HepG2 (cell line): ENCODE results near the gene KIN. TPM values are rescaled to one million over a fixed set of nuclear protein-coding genes. Genes with fewer than 3 reads are reported as not detected.

Source experiments
- FOXJ3 ChIP-seq: sonication (generic); formaldehyde crosslinking; IDR thresholded peaks from 2 replicates; pipeline ENCODE4 v1.4.0; 2020; ENCODE audit warnings: missing genetic modification reagents, mild to moderate bottlenecking, borderline replicate concordance
- HES4 ChIP-seq: sonication (generic); formaldehyde crosslinking; IDR thresholded peaks from 2 replicates; pipeline ENCODE4 v1.9.0; 2021; ENCODE audit warnings: mild to moderate bottlenecking, missing genetic modification reagents, borderline replicate concordance
- KDM3A ChIP-seq: IDR thresholded peaks from 2 replicates; pipeline ENCODE4 v1.6.1; 2018; ENCODE audit warnings: low read depth, missing compliant biosample characterization
- KLF16 ChIP-seq, 2 experiments: sonication (generic) in 1 of 2; formaldehyde crosslinking in 1 of 2; IDR thresholded peaks; 2 replicates each; pipeline versions ENCODE4 v1.6.1 to v1.8.0; 2016 to 2023; ENCODE audit warnings: missing genetic modification reagents in 2 of 2, missing compliant biosample characterization in 1 of 2
- MXI1 ChIP-seq: IDR thresholded peaks from 3 replicates; pipeline ENCODE4 v1.6.1; 2012; ENCODE audit warnings: low read depth, low read length, inconsistent platforms, borderline replicate concordance
- RAD21 ChIP-seq: fragments of 450-650 bp; formaldehyde crosslinking; IDR thresholded peaks from 2 replicates; pipeline ENCODE4 v1.5.0; 2020; ENCODE audit warnings: mild to moderate bottlenecking
- REPIN1 ChIP-seq: sonication (generic); formaldehyde crosslinking; IDR thresholded peaks from 2 replicates; pipeline ENCODE4 v1.8.0; 2022; ENCODE audit warnings: missing genetic modification reagents, low read depth, mild to moderate bottlenecking, borderline replicate concordance
- SNAPC2 ChIP-seq: sonication (generic); formaldehyde crosslinking; IDR thresholded peaks from 2 replicates; pipeline ENCODE4 v1.8.1; 2022; ENCODE audit warnings: mild to moderate bottlenecking, missing genetic modification reagents
- XRCC5 ChIP-seq: fragments of 200-400 bp; formaldehyde crosslinking; optimal IDR thresholded peaks from 2 replicates; pipeline ENCODE3; 2017; ENCODE audit warnings: mild to moderate bottlenecking, low read length
- YY1 ChIP-seq: IDR thresholded peaks from 2 replicates; pipeline ENCODE4 v1.6.1; 2011; ENCODE audit warnings: low read length, low read depth, moderate library complexity, mild to moderate bottlenecking; ENCODE audit not compliant: insufficient read depth, insufficient replicate concordance
- ZFP90 ChIP-seq: sonication (generic); formaldehyde crosslinking; IDR thresholded peaks from 2 replicates; pipeline ENCODE4 v1.8.0; 2022; ENCODE audit warnings: missing genetic modification reagents, mild to moderate bottlenecking, inconsistent platforms, borderline replicate concordance
- ZNF205 ChIP-seq: IDR thresholded peaks from 2 replicates; pipeline ENCODE4 v1.6.1; 2018; ENCODE audit warnings: missing biosample characterization, missing genetic modification reagents
- ZNF547 ChIP-seq: sonication (generic); formaldehyde crosslinking; IDR thresholded peaks from 2 replicates; pipeline ENCODE4 v1.5.1; 2020; ENCODE audit warnings: mild to moderate bottlenecking, missing genetic modification reagents
- ZSCAN20 ChIP-seq: sonication (generic); formaldehyde crosslinking; IDR thresholded peaks from 2 replicates; pipeline ENCODE4 v1.4.0; 2020; ENCODE audit warnings: missing genetic modification reagents, mild to moderate bottlenecking, borderline replicate concordance
- polyA plus RNA-seq, 8 experiments: library from polyadenylated mRNA; depleted of rRNA in 3 of 8; stranded (reverse) in 7 of 8; unstranded in 1 of 8; fragments of >200 nt; fragmentation: Illumina TruSeq in 4 of 8; extraction: Trizol in 4 of 8; gene quantifications; 2 replicates each; pipeline versions ENCODE4 v1.2.1 to v1.2.3, GENCODE V29; 2011 to 2016; ENCODE audit warnings: low read depth in 4 of 8, missing spikeins in 1 of 8, mixed read lengths in 1 of 8; ENCODE audit not compliant: insufficient read depth in 1 of 8
- total RNA-seq, 5 experiments: library from RNA; depleted of rRNA; stranded (reverse); fragments of >200 nt; fragmentation: Illumina TruSeq; extraction: Trizol; gene quantifications; 2 replicates each; pipeline ENCODE4 v1.2.3, GENCODE V29; 2016; ENCODE audit warnings: low read depth in 1 of 5
- TF ChIP-seq, protein P1 (sequence below): sonication (generic); formaldehyde crosslinking; IDR thresholded peaks from 2 replicates; pipeline ENCODE4 v1.4.0; 2020; ENCODE audit warnings: missing genetic modification reagents
- TF ChIP-seq, protein P2 (sequence below): IDR thresholded peaks from 2 replicates; pipeline ENCODE4 v1.6.1; 2016; ENCODE audit warnings: low read depth, borderline replicate concordance
- TF ChIP-seq, protein P3 (sequence below), 2 experiments: fragments of 450-650 bp in 1 of 2; sonication (generic) in 1 of 2; formaldehyde crosslinking; IDR thresholded peaks; 2 replicates each; pipeline versions ENCODE4 v1.5.0 to v1.8.0; 2020 to 2022; ENCODE audit warnings: mild to moderate bottlenecking in 1 of 2, missing genetic modification reagents in 1 of 2
- TF ChIP-seq, protein P4 (sequence below), 2 experiments: sonication (generic) in 1 of 2; formaldehyde crosslinking in 1 of 2; IDR thresholded peaks; 2 replicates each; pipeline versions ENCODE4 v1.4.0 to v1.6.1; 2018 to 2020; ENCODE audit warnings: missing genetic modification reagents in 2 of 2, borderline replicate concordance in 1 of 2, low read depth in 1 of 2, mild to moderate bottlenecking in 1 of 2, missing biosample characterization in 1 of 2
- TF ChIP-seq, protein P5 (sequence below): IDR thresholded peaks from 2 replicates; pipeline ENCODE4 v1.6.1; 2016; ENCODE audit warnings: low read depth, control low read depth

The KIN gene
- total and polyA plus RNA-seq, 2 of the 13 experiments (the other 11 are each of a cell fraction or from before 2014, with no cell fraction given), result 4.9 to 23.2 TPM

DNA sequence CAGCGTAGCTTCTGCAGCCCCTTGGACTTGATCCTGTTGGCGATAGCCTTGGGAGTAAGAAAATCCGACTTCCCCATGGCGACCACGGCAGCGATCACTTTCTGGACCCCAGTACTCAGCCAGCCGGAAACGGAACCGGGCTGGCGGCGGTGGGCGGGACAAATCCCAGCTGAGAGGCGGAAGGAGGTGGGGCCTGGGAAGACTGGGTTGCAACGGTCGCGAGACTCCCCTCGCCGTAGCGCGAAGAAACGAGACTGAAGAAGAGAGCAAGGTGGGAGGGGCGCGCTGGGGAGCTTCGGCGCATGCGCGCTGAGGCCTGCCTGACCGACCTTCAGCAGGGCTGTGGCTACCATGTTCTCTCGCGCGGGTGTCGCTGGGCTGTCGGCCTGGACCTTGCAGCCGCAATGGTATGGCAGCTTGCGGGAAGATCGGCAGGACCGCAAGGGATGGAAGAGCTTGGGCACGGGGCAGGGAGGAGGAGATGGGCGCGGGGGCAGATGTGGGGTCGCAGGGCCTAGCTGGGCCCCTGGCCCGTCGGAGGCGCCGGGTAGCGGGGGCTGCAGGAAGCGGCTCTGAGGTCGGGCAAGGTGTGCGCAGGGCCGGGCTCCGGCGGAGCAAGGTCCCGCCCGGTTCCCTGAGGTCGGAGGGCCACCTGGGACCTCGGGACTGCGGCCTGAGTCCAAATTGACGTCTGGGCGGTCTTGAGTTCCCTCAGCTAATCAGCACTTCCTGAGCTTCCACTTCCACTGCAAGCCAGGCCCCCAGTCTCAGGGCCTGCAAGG, at the start of gene KIN, which contains the start of gene ATP5F1C (continued):
- TF ChIP-seq HES4 (CRISPR knock-in tag), result peak; percentile 59; the same call in 1 of the 2 replicates
- TF ChIP-seq, protein P1, sequence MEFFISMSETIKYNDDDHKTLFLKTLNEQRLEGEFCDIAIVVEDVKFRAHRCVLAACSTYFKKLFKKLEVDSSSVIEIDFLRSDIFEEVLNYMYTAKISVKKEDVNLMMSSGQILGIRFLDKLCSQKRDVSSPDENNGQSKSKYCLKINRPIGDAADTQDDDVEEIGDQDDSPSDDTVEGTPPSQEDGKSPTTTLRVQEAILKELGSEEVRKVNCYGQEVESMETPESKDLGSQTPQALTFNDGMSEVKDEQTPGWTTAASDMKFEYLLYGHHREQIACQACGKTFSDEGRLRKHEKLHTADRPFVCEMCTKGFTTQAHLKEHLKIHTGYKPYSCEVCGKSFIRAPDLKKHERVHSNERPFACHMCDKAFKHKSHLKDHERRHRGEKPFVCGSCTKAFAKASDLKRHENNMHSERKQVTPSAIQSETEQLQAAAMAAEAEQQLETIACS (CRISPR knock-in tag), result 0 out of 2 replicates have a peak, but pooled peaks have one; percentile 36
- peak; percentile 83 for TF ChIP-seq YY1
- TF ChIP-seq, protein P2, sequence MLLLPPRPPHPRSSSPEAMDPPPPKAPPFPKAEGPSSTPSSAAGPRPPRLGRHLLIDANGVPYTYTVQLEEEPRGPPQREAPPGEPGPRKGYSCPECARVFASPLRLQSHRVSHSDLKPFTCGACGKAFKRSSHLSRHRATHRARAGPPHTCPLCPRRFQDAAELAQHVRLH (CRISPR knock-in tag), result peak; percentile 39; the same call in 1 of the 2 replicates
- no peak for TF ChIP-seq ZNF205 (CRISPR knock-in tag)
- peak; percentile 34 for TF ChIP-seq XRCC5
- TF ChIP-seq RAD21, result peak; percentile 45
- TF ChIP-seq MXI1, result peak; percentile 12; the same call in 1 of the 3 replicates
- no peak for TF ChIP-seq ZSCAN20
- peak; percentile 30; the same call in 1 of the 2 replicates for TF ChIP-seq SNAPC2
- peak; percentile 70; the same call in 1 of the 2 replicates for TF ChIP-seq REPIN1 (CRISPR knock-in tag)
- TF ChIP-seq, protein P3, sequence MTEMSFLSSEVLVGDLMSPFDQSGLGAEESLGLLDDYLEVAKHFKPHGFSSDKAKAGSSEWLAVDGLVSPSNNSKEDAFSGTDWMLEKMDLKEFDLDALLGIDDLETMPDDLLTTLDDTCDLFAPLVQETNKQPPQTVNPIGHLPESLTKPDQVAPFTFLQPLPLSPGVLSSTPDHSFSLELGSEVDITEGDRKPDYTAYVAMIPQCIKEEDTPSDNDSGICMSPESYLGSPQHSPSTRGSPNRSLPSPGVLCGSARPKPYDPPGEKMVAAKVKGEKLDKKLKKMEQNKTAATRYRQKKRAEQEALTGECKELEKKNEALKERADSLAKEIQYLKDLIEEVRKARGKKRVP (CRISPR knock-in tag; IDR thresholded peaks at IDR 0.05), result no peak
- TF ChIP-seq, protein P4, sequence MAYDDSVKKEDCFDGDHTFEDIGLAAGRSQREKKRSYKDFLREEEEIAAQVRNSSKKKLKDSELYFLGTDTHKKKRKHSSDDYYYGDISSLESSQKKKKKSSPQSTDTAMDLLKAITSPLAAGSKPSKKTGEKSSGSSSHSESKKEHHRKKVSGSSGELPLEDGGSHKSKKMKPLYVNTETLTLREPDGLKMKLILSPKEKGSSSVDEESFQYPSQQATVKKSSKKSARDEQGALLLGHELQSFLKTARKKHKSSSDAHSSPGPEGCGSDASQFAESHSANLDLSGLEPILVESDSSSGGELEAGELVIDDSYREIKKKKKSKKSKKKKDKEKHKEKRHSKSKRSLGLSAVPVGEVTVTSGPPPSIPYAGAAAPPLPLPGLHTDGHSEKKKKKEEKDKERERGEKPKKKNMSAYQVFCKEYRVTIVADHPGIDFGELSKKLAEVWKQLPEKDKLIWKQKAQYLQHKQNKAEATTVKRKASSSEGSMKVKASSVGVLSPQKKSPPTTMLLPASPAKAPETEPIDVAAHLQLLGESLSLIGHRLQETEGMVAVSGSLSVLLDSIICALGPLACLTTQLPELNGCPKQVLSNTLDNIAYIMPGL (CRISPR knock-in tag; IDR thresholded peaks at IDR 0.05; ENCODE audit: borderline replicate concordance in 1 of 2, low read depth in 1 of 2), result peak; percentile 82 to 84; a peak in 3 of 4 replicates
- TF ChIP-seq KLF16 (CRISPR knock-in tag; IDR thresholded peaks at IDR 0.05), result peak in 1 of 2 experiments; percentile 83; a peak in 2 of 4 replicates
- peak; percentile 85 for TF ChIP-seq ZNF547
- peak; percentile 73; the same call in 1 of the 2 replicates for TF ChIP-seq ZFP90 (CRISPR knock-in tag)
- TF ChIP-seq KDM3A (CRISPR knock-in tag), result peak; percentile 20; the same call in 1 of the 2 replicates
- TF ChIP-seq FOXJ3, result 0 out of 2 replicates have a peak, but pooled peaks have one; percentile 44
- TF ChIP-seq, protein P5, sequence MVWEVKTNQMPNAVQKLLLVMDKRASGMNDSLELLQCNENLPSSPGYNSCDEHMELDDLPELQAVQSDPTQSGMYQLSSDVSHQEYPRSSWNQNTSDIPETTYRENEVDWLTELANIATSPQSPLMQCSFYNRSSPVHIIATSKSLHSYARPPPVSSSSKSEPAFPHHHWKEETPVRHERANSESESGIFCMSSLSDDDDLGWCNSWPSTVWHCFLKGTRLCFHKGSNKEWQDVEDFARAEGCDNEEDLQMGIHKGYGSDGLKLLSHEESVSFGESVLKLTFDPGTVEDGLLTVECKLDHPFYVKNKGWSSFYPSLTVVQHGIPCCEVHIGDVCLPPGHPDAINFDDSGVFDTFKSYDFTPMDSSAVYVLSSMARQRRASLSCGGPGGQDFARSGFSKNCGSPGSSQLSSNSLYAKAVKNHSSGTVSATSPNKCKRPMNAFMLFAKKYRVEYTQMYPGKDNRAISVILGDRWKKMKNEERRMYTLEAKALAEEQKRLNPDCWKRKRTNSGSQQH (CRISPR knock-in tag), result no peak
